Liver (tissue), 9 donors: ENCODE results near the gene BTBD1. TPM values are rescaled to one million over a fixed set of nuclear protein-coding genes. Genes with fewer than 3 reads are reported as not detected.

Experiments
- DNase-seq: peaks from one replicate; pipeline ENCODE4 v3.0.0-alpha.2; 2017; ENCODE audit warnings: low spot score
- H3K27ac ChIP-seq, 2 donors: one replicate each; pipeline ENCODE4 v1.7.0; 2013; ENCODE audit warnings: inconsistent platforms in 2 of 2, low read length in 2 of 2, control low read depth in 1 of 2, low read depth in 1 of 2, mild to moderate bottlenecking in 1 of 2
- H3K27me3 ChIP-seq, 4 donors: one replicate each; pipeline versions ENCODE4 v1.6.1 to v1.7.0; 2013; ENCODE audit warnings: low read length in 3 of 4, inconsistent platforms in 1 of 4, mild to moderate bottlenecking in 1 of 4, moderate library complexity in 1 of 4; ENCODE audit not compliant: control insufficient read depth in 4 of 4, insufficient read depth in 4 of 4
- H3K36me3 ChIP-seq, 4 donors: one replicate each; pipeline versions ENCODE4 v1.6.1 to v1.7.0; 2013; ENCODE audit warnings: low read length in 3 of 4, mild to moderate bottlenecking in 3 of 4, low read depth in 1 of 4, moderate library complexity in 1 of 4; ENCODE audit not compliant: control insufficient read depth in 4 of 4, insufficient read depth in 3 of 4
- H3K4me1 ChIP-seq, 4 donors: one replicate each; pipeline versions ENCODE4 v1.6.1 to v1.7.0; 2013; ENCODE audit warnings: low read length in 3 of 4, mild to moderate bottlenecking in 3 of 4, moderate library complexity in 1 of 4; ENCODE audit not compliant: control insufficient read depth in 4 of 4, insufficient read depth in 4 of 4
- H3K4me3 ChIP-seq, 3 donors: one replicate each; pipeline versions ENCODE4 v1.6.1 to v1.7.0; 2013; ENCODE audit warnings: low read length in 3 of 3, control low read depth in 1 of 3, low read depth in 1 of 3, mild to moderate bottlenecking in 1 of 3
- H3K9ac ChIP-seq, 2 donors: one replicate each; pipeline ENCODE4 v1.7.0; 2013; ENCODE audit warnings: low read length in 2 of 2, mild to moderate bottlenecking in 2 of 2, moderate library complexity in 2 of 2, control low read depth in 1 of 2, low read depth in 1 of 2
- H3K9me3 ChIP-seq, 4 donors: one replicate each; pipeline versions ENCODE4 v1.6.1 to v1.7.0; 2013; ENCODE audit warnings: low read length in 3 of 4; ENCODE audit not compliant: control insufficient read depth in 4 of 4
- ATF3 ChIP-seq: IDR thresholded peaks from 2 replicates; pipeline ENCODE4 v1.6.1; 2016; ENCODE audit warnings: antibody characterized with exemption
- EGR1 ChIP-seq, 2 donors: IDR thresholded peaks; 2 replicates each; pipeline ENCODE4 v1.6.1; 2016 to 2018; ENCODE audit warnings: antibody characterized with exemption in 2 of 2, low read depth in 2 of 2
- FOXA1 ChIP-seq: IDR thresholded peaks from 2 replicates; pipeline ENCODE4 v1.6.1; 2016; ENCODE audit warnings: antibody characterized with exemption
- FOXA2 ChIP-seq: IDR thresholded peaks from 2 replicates; pipeline ENCODE4 v1.6.1; 2016; ENCODE audit warnings: antibody characterized with exemption
- GABPA ChIP-seq, 2 donors: IDR thresholded peaks in 1 of 2; conservative IDR thresholded peaks in 1 of 2; 2 replicates each; pipeline ENCODE4 v1.6.1; 2016; ENCODE audit warnings: antibody characterized with exemption in 2 of 2, mild to moderate bottlenecking in 1 of 2, moderate library complexity in 1 of 2
- HNF4A ChIP-seq, 2 donors: conservative IDR thresholded peaks; 2 replicates each; pipeline ENCODE4 v1.6.1; 2016; ENCODE audit warnings: antibody characterized with exemption in 2 of 2, mild to moderate bottlenecking in 2 of 2
- HNF4G ChIP-seq: IDR thresholded peaks from 2 replicates; pipeline ENCODE4 v1.6.1; 2016; ENCODE audit warnings: antibody characterized with exemption
- JUND ChIP-seq, 2 donors: IDR thresholded peaks; 2 replicates each; pipeline ENCODE4 v1.6.1; 2016; ENCODE audit warnings: antibody characterized with exemption in 2 of 2
- MAX ChIP-seq: IDR thresholded peaks from 2 replicates; pipeline ENCODE4 v1.6.1; 2016; ENCODE audit warnings: antibody characterized with exemption
- NR2F2 ChIP-seq: IDR thresholded peaks from 2 replicates; pipeline ENCODE4 v1.6.1; 2016; ENCODE audit warnings: antibody characterized with exemption
- RAD21 ChIP-seq, 2 donors: IDR thresholded peaks; 2 replicates each; pipeline ENCODE4 v1.6.1; 2016; ENCODE audit warnings: antibody characterized with exemption in 2 of 2, mild to moderate bottlenecking in 2 of 2
- REST ChIP-seq: IDR thresholded peaks from 2 replicates; pipeline ENCODE4 v1.6.1; 2016; ENCODE audit warnings: antibody characterized with exemption, mild to moderate bottlenecking
- RXRA ChIP-seq, 2 donors: IDR thresholded peaks; 2 replicates each; pipeline ENCODE4 v1.6.1; 2017 to 2018; ENCODE audit warnings: antibody characterized with exemption in 2 of 2, mild to moderate bottlenecking in 1 of 2
- SP1 ChIP-seq: IDR thresholded peaks from 2 replicates; pipeline ENCODE4 v1.6.1; 2018; ENCODE audit warnings: antibody characterized with exemption, mild to moderate bottlenecking
- TAF1 ChIP-seq: conservative IDR thresholded peaks from 2 replicates; pipeline ENCODE4 v1.6.1; 2016; ENCODE audit warnings: antibody characterized with exemption, mild to moderate bottlenecking
- YY1 ChIP-seq: IDR thresholded peaks from 2 replicates; pipeline ENCODE4 v1.6.1; 2016; ENCODE audit warnings: antibody characterized with exemption, mild to moderate bottlenecking
- WGBS: extraction: QIAGEN DNeasy Blood & Tissue Kit; methylation state at CpG from one replicate; pipeline ENCODE4 v1.1.7; 2013; 5-methylcytosine and 5-hydroxymethylcytosine counted together
- polyA plus RNA-seq, 2 donors: library from polyadenylated mRNA; stranded (reverse) in 1 of 2; unstranded in 1 of 2; fragments of 200-250 nt in 1 of 2; fragments of >200 nt in 1 of 2; fragmentation: Nextera tagmentation in 1 of 2; extraction: Ambion mirVana in 1 of 2; gene quantifications; one replicate each; pipeline versions ENCODE4 v1.2.1 to v1.2.3, GENCODE V29; 2013 to 2015
- total RNA-seq, 2 donors: library from RNA; depleted of rRNA; stranded (reverse); fragments of >200 nt; gene quantifications; one replicate each; pipeline ENCODE4 v1.2.3, GENCODE V29; 2014
- TF ChIP-seq, protein P1 (sequence below): fragments of 150-350 bp; IDR thresholded peaks from 2 replicates; pipeline ENCODE4 v1.5.1; 2017; ENCODE audit warnings: improper control_type of control experiment, low read depth, low read length; ENCODE audit not compliant: missing input control
- TF ChIP-seq, protein P2 (sequence below): IDR thresholded peaks from 2 replicates; pipeline ENCODE4 v1.6.1; 2016; ENCODE audit warnings: antibody characterized with exemption
- donor health status: healthy.
- donor health status: healthy.
- donor health status: healthy.
- donor health status: healthy.
- donor health status: healthy.

Gene BTBD1
- total and polyA plus RNA-seq, 4 donors = 8.6 to 43.9 (median 27.6) TPM

DNA sequence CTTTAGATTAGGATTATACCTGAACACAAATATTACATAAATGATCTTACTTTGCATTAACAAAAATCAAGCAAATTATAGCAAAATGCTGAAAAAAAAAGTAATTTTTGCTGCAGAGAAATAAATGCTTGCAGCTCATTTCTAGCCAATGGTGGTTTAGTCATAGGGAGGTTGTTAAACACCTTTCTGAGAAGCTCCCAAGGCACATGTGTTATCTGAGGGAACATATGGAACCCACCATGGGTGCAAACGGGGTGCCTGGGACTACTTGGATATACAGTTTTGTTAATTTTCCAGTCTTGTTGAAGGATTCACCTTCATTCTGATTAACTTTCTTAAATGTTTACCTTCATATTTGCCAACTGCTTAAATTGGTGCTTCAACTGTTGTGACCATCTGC lies 90.0 kb downstream of the BTBD1 start (continued):
- no peak for TF ChIP-seq HNF4A (conservative IDR thresholded peaks at IDR 0.05)
- TF ChIP-seq TAF1 = no peak
- TF ChIP-seq YY1 = no peak
- TF ChIP-seq GABPA (IDR thresholded peaks at IDR 0.05 in 1 of 2, conservative IDR thresholded peaks at IDR 0.05 in 1 of 2) = no peak
- no peak for TF ChIP-seq HNF4G
- TF ChIP-seq FOXA1 = no peak
- TF ChIP-seq, protein P1, sequence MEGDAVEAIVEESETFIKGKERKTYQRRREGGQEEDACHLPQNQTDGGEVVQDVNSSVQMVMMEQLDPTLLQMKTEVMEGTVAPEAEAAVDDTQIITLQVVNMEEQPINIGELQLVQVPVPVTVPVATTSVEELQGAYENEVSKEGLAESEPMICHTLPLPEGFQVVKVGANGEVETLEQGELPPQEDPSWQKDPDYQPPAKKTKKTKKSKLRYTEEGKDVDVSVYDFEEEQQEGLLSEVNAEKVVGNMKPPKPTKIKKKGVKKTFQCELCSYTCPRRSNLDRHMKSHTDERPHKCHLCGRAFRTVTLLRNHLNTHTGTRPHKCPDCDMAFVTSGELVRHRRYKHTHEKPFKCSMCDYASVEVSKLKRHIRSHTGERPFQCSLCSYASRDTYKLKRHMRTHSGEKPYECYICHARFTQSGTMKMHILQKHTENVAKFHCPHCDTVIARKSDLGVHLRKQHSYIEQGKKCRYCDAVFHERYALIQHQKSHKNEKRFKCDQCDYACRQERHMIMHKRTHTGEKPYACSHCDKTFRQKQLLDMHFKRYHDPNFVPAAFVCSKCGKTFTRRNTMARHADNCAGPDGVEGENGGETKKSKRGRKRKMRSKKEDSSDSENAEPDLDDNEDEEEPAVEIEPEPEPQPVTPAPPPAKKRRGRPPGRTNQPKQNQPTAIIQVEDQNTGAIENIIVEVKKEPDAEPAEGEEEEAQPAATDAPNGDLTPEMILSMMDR = no peak
- TF ChIP-seq FOXA2 = no peak

GRCh38 chr15:82972990-82973389 lies 94.1 kb downstream of the BTBD1 start:
- Histone ChIP-seq H3K9ac (no peak overlapping the region), H3K9me3 (no peaks in the 10 kb centered on the region), H3K27ac (no peak overlapping the region), H3K4me1 (peaks cover 8 to 42% (median 34%) of the 10 kb centered on the region in 4 donors), H3K4me3 (no peak overlapping the region), H3K36me3 (no peaks in the 10 kb centered on the region), H3K27me3 (no peaks in the 10 kb centered on the region)
- 53% methylated on average over 1 of the region's 1 CpG for WGBS
- no peak for TF ChIP-seq YY1
- TF ChIP-seq FOXA1 = no peak
- TF ChIP-seq, protein P2, sequence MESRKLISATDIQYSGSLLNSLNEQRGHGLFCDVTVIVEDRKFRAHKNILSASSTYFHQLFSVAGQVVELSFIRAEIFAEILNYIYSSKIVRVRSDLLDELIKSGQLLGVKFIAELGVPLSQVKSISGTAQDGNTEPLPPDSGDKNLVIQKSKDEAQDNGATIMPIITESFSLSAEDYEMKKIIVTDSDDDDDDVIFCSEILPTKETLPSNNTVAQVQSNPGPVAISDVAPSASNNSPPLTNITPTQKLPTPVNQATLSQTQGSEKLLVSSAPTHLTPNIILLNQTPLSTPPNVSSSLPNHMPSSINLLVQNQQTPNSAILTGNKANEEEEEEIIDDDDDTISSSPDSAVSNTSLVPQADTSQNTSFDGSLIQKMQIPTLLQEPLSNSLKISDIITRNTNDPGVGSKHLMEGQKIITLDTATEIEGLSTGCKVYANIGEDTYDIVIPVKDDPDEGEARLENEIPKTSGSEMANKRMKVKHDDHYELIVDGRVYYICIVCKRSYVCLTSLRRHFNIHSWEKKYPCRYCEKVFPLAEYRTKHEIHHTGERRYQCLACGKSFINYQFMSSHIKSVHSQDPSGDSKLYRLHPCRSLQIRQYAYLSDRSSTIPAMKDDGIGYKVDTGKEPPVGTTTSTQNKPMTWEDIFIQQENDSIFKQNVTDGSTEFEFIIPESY = no peak
- TF ChIP-seq GABPA (IDR thresholded peaks at IDR 0.05 in 1 of 2, conservative IDR thresholded peaks at IDR 0.05 in 1 of 2) = no peak
- no peak for TF ChIP-seq JUND (IDR thresholded peaks at IDR 0.05)
- no peak for TF ChIP-seq HNF4A (conservative IDR thresholded peaks at IDR 0.05)
- TF ChIP-seq EGR1 (IDR thresholded peaks at IDR 0.05; ENCODE audit: low read depth in 2 of 2) = no peak
- TF ChIP-seq SP1 = no peak
- no peak for TF ChIP-seq HNF4G
- TF ChIP-seq MAX = no peak
- no peak for TF ChIP-seq TAF1
- no peak for TF ChIP-seq REST
- TF ChIP-seq FOXA2 = no peak
- TF ChIP-seq RAD21 (IDR thresholded peaks at IDR 0.05) = no peak
- TF ChIP-seq, protein P1 = no peak
- TF ChIP-seq NR2F2 = no peak
- TF ChIP-seq RXRA (IDR thresholded peaks at IDR 0.05) = no peak
- no peak for TF ChIP-seq ATF3
- no peak for DNase-seq
